Transverse colon (tissue), 4 donors: ENCODE data around the gene SRPK3. TPM values are rescaled to one million over a fixed set of nuclear protein-coding genes. Genes with fewer than 3 reads are reported as not detected.

Experiments used
- DNase-seq: peaks from one replicate; pipeline ENCODE4 v3.0.0-alpha.2; 2019
- H3K27ac ChIP-seq, 4 donors: fragments of 200-600 bp; sonication (generic); 2 replicates each; pipeline ENCODE4 v1.5.1; 2016 to 2018; ENCODE audit warnings: inconsistent platforms in 4 of 4
- H3K27me3 ChIP-seq: fragments of 200-600 bp; sonication (generic); 2 replicates; pipeline ENCODE4 v1.5.1; 2017; ENCODE audit warnings: inconsistent platforms
- H3K36me3 ChIP-seq, 4 donors: fragments of 200-600 bp; sonication (generic); 2 replicates each; pipeline ENCODE4 v1.5.1; 2017 to 2019; ENCODE audit warnings: inconsistent platforms in 4 of 4
- H3K4me1 ChIP-seq, 4 donors: fragments of 200-600 bp; sonication (generic); 2 replicates each; pipeline ENCODE4 v1.5.1; 2017 to 2020; ENCODE audit warnings: inconsistent platforms in 4 of 4
- H3K4me3 ChIP-seq, 4 donors: fragments of 200-600 bp; sonication (generic); 1 replicate in 1 of 4; 2 replicates in 3 of 4; pipeline versions ENCODE4 v1.5.1 to v1.6.1; 2017 to 2019; ENCODE audit warnings: inconsistent platforms in 4 of 4
- H3K9me3 ChIP-seq, 2 donors: fragments of 200-600 bp; sonication (generic); 2 replicates each; pipeline ENCODE4 v1.5.1; 2017 to 2019; ENCODE audit warnings: inconsistent platforms in 2 of 2
- EP300 ChIP-seq: sonication (generic); formaldehyde crosslinking; IDR thresholded peaks from one replicate; pipeline ENCODE4 v1.6.1; 2017; ENCODE audit warnings: antibody characterized with exemption, low read depth
- POLR2A ChIP-seq: fragments of 450-650 bp; IDR thresholded peaks from one replicate; pipeline ENCODE4 v1.6.1; 2016; ENCODE audit warnings: antibody characterized with exemption, mild to moderate bottlenecking, moderate library complexity
- POLR2AphosphoS5 ChIP-seq, 3 donors: sonication (generic); formaldehyde crosslinking; IDR thresholded peaks; one replicate each; pipeline ENCODE4 v1.6.1; 2016; ENCODE audit warnings: antibody characterized with exemption in 3 of 3
- WGBS, 2 donors: methylation state at CpG; one replicate each; pipeline ENCODE4 v1.1.5; 2018; ENCODE audit warnings: low coverage in 1 of 2; 5-methylcytosine and 5-hydroxymethylcytosine counted together
- in situ Hi-C, 4 donors: fragments of 200-750 bp; cut with MboI; loops; one replicate each; pipeline versions ENCODE4 v1.15.0 to v1.15.1; 2017; ENCODE audit warnings: low sequenced_read_pairs in 3 of 4, low pct_ligation_motif_present in 1 of 4, low pct_unique_long_range_greater_than_20kb in 1 of 4
- intact Hi-C: fragments of 100-400 bp; cut with DNase I; formaldehyde crosslinking; loops from one replicate; pipeline ENCODE4 v1.15.1; 2023; ENCODE audit warnings: low total_unique reads
- total RNA-seq, 4 donors: library from RNA; depleted of rRNA; stranded (reverse); fragments of >200 nt; gene quantifications; one replicate each; pipeline ENCODE4 v1.1.0, GENCODE V29; 2016
- TF ChIP-seq, protein P1 (sequence below), 5 experiments: fragments of 200-600 bp in 3 of 5; fragments of 450-650 bp in 2 of 5; sonication (generic) in 3 of 5; IDR thresholded peaks; 1 replicate in 2 of 5; 2 replicates in 3 of 5; pipeline ENCODE4 v1.5.1; 2016 to 2017; ENCODE audit warnings: antibody characterized with exemption in 5 of 5, inconsistent platforms in 3 of 5, mild to moderate bottlenecking in 2 of 5, moderate library complexity in 1 of 5

SRPK3 gene
- total RNA-seq, 4 donors from 2014 or later: 0.64 to 3.8 (median 1.3) TPM

DNA sequence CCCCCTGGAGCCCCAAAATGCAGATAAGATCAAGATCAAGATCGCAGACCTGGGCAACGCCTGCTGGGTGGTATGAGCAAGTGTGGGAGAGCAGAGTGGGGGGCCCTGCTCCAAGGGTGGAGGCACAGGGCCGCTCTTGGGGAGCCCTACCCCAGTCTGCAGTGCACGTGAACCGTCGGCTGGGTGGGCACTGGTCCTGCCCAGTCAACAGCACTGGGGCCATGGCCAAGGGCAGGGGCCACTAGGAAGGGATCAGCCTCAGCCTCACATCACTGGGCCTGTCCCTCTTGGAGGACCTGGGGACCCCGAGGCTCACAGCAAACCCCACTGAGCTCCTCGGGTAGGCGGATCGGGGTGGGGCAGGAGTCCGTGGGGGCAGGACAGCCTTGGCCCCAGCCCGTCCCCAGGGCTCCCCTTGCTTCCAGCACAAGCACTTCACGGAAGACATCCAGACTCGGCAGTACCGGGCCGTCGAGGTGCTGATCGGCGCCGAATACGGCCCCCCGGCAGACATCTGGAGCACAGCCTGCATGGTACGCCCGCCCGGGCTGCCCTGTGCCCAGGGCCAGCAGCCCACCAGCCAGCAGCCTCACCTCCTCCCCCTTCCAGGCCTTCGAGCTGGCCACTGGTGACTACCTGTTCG, 3.6 kb downstream of the SRPK3 start:
- DNase-seq: no peak
- Histone ChIP-seq H3K4me1 (peaks cover 4 to 21% (median 11%) of the 10 kb centered on the region in 4 donors), H3K27ac (no peak overlapping the region), H3K9me3 (no peaks in the 10 kb centered on the region), H3K27me3 (peaks cover 3% of the 10 kb centered on the region), H3K4me3 (no peak overlapping the region), H3K36me3 (no peaks in the 10 kb centered on the region)
- in situ Hi-C loops: loop anchor here in 1 of 4 donors (25.0 kb wide), 1 partner anchor 153 kb away; the partner anchor contains the start of genes ARHGAP4, NAA10 and RENBP
- TF ChIP-seq, protein P1, sequence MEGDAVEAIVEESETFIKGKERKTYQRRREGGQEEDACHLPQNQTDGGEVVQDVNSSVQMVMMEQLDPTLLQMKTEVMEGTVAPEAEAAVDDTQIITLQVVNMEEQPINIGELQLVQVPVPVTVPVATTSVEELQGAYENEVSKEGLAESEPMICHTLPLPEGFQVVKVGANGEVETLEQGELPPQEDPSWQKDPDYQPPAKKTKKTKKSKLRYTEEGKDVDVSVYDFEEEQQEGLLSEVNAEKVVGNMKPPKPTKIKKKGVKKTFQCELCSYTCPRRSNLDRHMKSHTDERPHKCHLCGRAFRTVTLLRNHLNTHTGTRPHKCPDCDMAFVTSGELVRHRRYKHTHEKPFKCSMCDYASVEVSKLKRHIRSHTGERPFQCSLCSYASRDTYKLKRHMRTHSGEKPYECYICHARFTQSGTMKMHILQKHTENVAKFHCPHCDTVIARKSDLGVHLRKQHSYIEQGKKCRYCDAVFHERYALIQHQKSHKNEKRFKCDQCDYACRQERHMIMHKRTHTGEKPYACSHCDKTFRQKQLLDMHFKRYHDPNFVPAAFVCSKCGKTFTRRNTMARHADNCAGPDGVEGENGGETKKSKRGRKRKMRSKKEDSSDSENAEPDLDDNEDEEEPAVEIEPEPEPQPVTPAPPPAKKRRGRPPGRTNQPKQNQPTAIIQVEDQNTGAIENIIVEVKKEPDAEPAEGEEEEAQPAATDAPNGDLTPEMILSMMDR (IDR thresholded peaks at IDR 0.05): no peak
- no peak for TF ChIP-seq POLR2AphosphoS5 (IDR thresholded peaks at IDR 0.05)
- TF ChIP-seq POLR2A: no peak
- no peak for TF ChIP-seq EP300
- intact Hi-C loops: no loop called here
- 92% methylated on average over 5 of the region's 27 CpGs; no CpG with 5 or more reads in 1 of the 2 donors for WGBS, 2 donors

DNA sequence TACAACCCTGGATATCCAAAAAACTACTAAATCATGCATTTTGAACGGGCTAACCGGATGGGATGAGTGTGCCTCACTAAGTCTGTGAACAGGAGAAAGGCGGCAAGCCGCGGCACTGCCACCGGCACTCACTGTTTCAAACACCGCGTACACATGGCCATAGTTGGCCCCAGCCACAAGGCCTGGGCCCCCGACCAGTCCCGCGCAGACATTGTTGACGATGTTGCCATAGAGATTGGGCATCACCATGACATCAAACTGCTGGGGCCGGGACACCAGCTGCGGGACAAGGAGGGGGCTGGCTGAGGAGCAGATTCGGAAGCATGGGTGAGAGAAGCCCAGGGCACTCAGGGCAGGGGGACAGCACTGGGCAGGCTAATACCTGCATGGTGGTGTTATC, 5.8 kb downstream of the SRPK3 start:
- in situ Hi-C loops: loop anchor here in 1 of 4 donors (25.0 kb wide), 1 partner anchor 151 kb away; the partner anchor contains the start of genes ARHGAP4, NAA10 and RENBP
- H3K4me3 ChIP-seq: no peak overlapping the region
- no peaks in the 10 kb centered on the region for H3K36me3 ChIP-seq
- intact Hi-C loops: no loop called here
- H3K27me3 ChIP-seq: no peaks in the 10 kb centered on the region
- H3K4me1 ChIP-seq: peaks cover 0 to 7% (median under 1%) of the 10 kb centered on the region in 4 donors
- 90% methylated on average over 15 of the region's 15 CpGs; no CpG with 5 or more reads in 1 of the 2 donors for WGBS, 2 donors
- no peak for TF ChIP-seq POLR2AphosphoS5 (IDR thresholded peaks at IDR 0.05)
- TF ChIP-seq EP300: no peak
- no peak for TF ChIP-seq POLR2A
- TF ChIP-seq, protein P1 (IDR thresholded peaks at IDR 0.05): no peak
- DNase-seq: no peak
- H3K9me3 ChIP-seq: no peaks in the 10 kb centered on the region
- no peak overlapping the region for H3K27ac ChIP-seq

- TF ChIP-seq, protein P1 (IDR thresholded peaks at IDR 0.05): no peak
- no peak for TF ChIP-seq POLR2AphosphoS5 (IDR thresholded peaks at IDR 0.05)
- no peak for TF ChIP-seq POLR2A
- TF ChIP-seq EP300: no peak
- Histone ChIP-seq H3K27ac (no peak overlapping the region), H3K36me3 (no peaks in the 10 kb centered on the region), H3K27me3 (no peaks in the 10 kb centered on the region), H3K4me1 (peaks cover 0 to 13% (median 11%) of the 10 kb centered on the region in 4 donors), H3K4me3 (no peak overlapping the region), H3K9me3 (no peaks in the 10 kb centered on the region)
- WGBS, 2 donors: 93% methylated on average over 12 of the region's 12 CpGs; no CpG with 5 or more reads in 1 of the 2 donors
- intact Hi-C loops (no loop called here), in situ Hi-C loops (loop anchor here in 1 of 4 donors (25.0 kb wide), 1 partner anchor 148 kb away; the partner anchor contains the start of genes ARHGAP4, NAA10 and RENBP)
- no peak for DNase-seq
Measured at GRCh38 chrX:153789654-153790053, 8.8 kb downstream of the SRPK3 start.

DNA sequence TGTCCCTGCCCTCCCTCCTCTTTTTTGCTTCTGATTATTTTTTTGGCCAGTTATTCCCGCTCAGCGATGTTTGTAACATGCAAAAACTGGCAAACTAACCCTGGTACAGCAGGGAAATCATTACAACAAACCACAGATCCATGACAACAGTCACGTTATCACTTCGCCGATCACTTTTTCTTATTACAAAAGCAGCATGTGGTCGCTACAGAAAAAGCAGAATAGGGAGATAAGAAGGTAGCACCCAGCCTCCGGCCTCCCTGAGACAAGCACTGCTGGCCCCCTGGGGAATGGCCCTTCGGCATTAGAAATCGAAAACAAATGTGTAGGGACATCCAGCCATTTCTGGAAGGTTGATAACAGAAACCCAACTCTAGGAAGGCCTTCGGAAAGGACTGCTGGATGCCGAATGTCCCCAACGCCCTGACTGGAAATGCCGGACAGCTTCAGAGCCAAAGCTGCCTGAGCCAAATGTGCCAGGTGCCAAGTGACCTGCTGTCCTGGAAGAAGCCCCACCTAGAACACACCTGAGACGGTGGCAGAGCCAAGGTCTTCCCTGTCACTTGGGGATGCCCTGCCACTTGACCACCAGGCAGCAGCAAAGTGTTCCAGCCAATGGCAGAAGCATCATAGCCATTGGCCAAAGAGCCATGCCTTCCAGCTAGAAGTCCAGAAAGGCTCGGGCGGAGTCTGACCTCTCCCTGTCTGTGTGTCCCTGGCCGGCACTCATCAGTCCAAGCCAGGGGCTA, 10.4 kb downstream of the SRPK3 start:
- H3K4me3 ChIP-seq: no peak overlapping the region
- no peaks in the 10 kb centered on the region for H3K27me3 ChIP-seq
- DNase-seq: no peak
- WGBS, 2 donors: 88% methylated on average over 15 of the region's 17 CpGs; no CpG with 5 or more reads in 1 of the 2 donors
- TF ChIP-seq POLR2A (no peak), EP300 (no peak), POLR2AphosphoS5 (IDR thresholded peaks at IDR 0.05) (no peak)
- TF ChIP-seq, protein P1 (IDR thresholded peaks at IDR 0.05): no peak
- H3K27ac ChIP-seq: no peak overlapping the region
- no peaks in the 10 kb centered on the region for H3K9me3 ChIP-seq
- no peaks in the 10 kb centered on the region for H3K36me3 ChIP-seq
- peaks cover 0 to 24% (median 20%) of the 10 kb centered on the region in 4 donors for H3K4me1 ChIP-seq
- in situ Hi-C loops (loop anchor here in 1 of 4 donors (25.0 kb wide), 1 partner anchor 146 kb away; the partner anchor contains the start of genes ARHGAP4, NAA10 and RENBP), intact Hi-C loops (no loop called here)
